ENCODE results near the gene PGAM5.

DNA sequence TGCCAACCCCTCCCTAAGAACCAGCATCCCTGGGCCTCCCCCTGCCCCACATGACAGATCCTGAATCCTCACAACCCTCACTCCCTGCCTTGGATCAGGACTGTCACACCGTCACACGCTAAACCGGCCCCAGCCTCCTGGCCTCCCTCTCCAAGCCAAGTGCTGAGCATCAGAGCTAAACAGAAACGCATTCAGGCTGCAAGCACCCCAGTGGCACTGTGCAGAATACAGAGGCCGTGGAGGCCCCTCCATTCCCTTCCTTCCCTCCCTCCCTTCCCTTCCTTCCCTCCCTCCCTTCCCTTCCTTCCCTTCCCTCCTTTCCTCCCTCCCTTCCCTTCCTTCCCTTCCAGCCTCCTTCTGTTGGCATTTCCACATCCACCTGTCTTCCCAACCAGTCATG is 36.1 kb upstream of the PGAM5 start:
- TF ChIP-seq, protein P1, sequence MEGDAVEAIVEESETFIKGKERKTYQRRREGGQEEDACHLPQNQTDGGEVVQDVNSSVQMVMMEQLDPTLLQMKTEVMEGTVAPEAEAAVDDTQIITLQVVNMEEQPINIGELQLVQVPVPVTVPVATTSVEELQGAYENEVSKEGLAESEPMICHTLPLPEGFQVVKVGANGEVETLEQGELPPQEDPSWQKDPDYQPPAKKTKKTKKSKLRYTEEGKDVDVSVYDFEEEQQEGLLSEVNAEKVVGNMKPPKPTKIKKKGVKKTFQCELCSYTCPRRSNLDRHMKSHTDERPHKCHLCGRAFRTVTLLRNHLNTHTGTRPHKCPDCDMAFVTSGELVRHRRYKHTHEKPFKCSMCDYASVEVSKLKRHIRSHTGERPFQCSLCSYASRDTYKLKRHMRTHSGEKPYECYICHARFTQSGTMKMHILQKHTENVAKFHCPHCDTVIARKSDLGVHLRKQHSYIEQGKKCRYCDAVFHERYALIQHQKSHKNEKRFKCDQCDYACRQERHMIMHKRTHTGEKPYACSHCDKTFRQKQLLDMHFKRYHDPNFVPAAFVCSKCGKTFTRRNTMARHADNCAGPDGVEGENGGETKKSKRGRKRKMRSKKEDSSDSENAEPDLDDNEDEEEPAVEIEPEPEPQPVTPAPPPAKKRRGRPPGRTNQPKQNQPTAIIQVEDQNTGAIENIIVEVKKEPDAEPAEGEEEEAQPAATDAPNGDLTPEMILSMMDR (IDR thresholded peaks at IDR 0.05; ENCODE audit: poor library complexity) = no peak
- TF ChIP-seq EZH2 (IDR thresholded peaks at IDR 0.05; ENCODE audit: borderline replicate concordance) = no peak
